Colonic mucosa (tissue), 4 donors: ENCODE measurements around the gene STOML2. TPM values are rescaled to one million over a fixed set of nuclear protein-coding genes. Genes with fewer than 3 reads are reported as not detected.

Experiments used
- DNase-seq: peaks from one replicate; pipeline ENCODE4 v3.0.0-alpha.2; 2020
- H3K27ac ChIP-seq: fragments of 200-600 bp; one replicate; pipeline ENCODE4 v1.8.0; 2021
- H3K27me3 ChIP-seq: fragments of 200-600 bp; one replicate; pipeline ENCODE4 v1.8.0; 2021
- H3K36me3 ChIP-seq: fragments of 200-600 bp; one replicate; pipeline ENCODE4 v1.8.0; 2021
- H3K4me1 ChIP-seq: fragments of 200-600 bp; one replicate; pipeline ENCODE4 v1.8.0; 2021; ENCODE audit warnings: mild to moderate bottlenecking
- H3K4me3 ChIP-seq: fragments of 200-600 bp; one replicate; pipeline ENCODE4 v1.8.0; 2021
- H3K9ac ChIP-seq, 2 donors: one replicate each; pipeline ENCODE4 v1.7.0; 2013; ENCODE audit warnings: control low read depth in 2 of 2, low read depth in 2 of 2, low read length in 2 of 2
- H3K9me3 ChIP-seq: fragments of 200-600 bp; one replicate; pipeline ENCODE4 v1.8.0; 2021
- CTCF ChIP-seq: fragments of 200-600 bp; IDR thresholded peaks from one replicate; pipeline ENCODE4 v1.8.0; 2022; ENCODE audit warnings: antibody characterized with exemption, mild to moderate bottlenecking
- intact Hi-C: fragments of 100-400 bp; cut with DNase I; formaldehyde crosslinking; loops from one replicate; pipeline ENCODE4 v1.14.1; 2022
- total RNA-seq, 2 donors: library from RNA; stranded (reverse); fragmentation: NEBNext Ultra II Directional in 1 of 2; extraction: Animal tissue kit (Norgen Biotek cat#: 25700) in 1 of 2; gene quantifications; one replicate each; pipeline ENCODE4 v1.2.1, GENCODE V29; 2021
- donor health status: healthy.
- donor health status: DM: no; HTN: no; CAD: no.
- donor health status: DM: no; HTN: no; CAD: no.

The STOML2 gene
- total RNA-seq, 2 donors from 2014 or later, result 111 to 233 TPM

- Histone ChIP-seq H3K4me3 (no peak overlapping the region), H3K9ac (no peak overlapping the region), H3K4me1 (no peaks in the 10 kb centered on the region), H3K27ac (no peak overlapping the region), H3K27me3 (no peaks in the 10 kb centered on the region), H3K36me3 (peaks cover 7% of the 10 kb centered on the region), H3K9me3 (no peaks in the 10 kb centered on the region)
- no peak for DNase-seq
- TF ChIP-seq CTCF, result no peak
- intact Hi-C loops, result no loop called here
Observed at GRCh38 chr9:35108461-35108860, 5.5 kb upstream of the STOML2 start.

GRCh38 chr9:35107297-35108290 is 4.7 kb upstream of the STOML2 start:
- H3K27me3 ChIP-seq, result no peaks in the 10 kb centered on the region
- no peak overlapping the region for H3K27ac ChIP-seq
- no peaks in the 10 kb centered on the region for H3K4me1 ChIP-seq
- intact Hi-C loops, result no loop called here
- H3K4me3 ChIP-seq, result no peak overlapping the region
- H3K36me3 ChIP-seq, result peaks cover 7% of the 10 kb centered on the region
- H3K9me3 ChIP-seq, result no peaks in the 10 kb centered on the region
- TF ChIP-seq CTCF, result no peak
- no peak overlapping the region for H3K9ac ChIP-seq
- no peak for DNase-seq

GRCh38 chr9:35106343-35106730 is 3.4 kb upstream of the STOML2 start:
- H3K27me3 ChIP-seq, result no peaks in the 10 kb centered on the region
- H3K9me3 ChIP-seq, result no peaks in the 10 kb centered on the region
- H3K27ac ChIP-seq, result no peak overlapping the region
- no peak overlapping the region for H3K9ac ChIP-seq
- no peak for DNase-seq
- intact Hi-C loops, result no loop called here
- H3K4me1 ChIP-seq, result peaks cover 6% of the 10 kb centered on the region
- H3K4me3 ChIP-seq, result no peak overlapping the region
- TF ChIP-seq CTCF, result no peak
- peaks cover 7% of the 10 kb centered on the region for H3K36me3 ChIP-seq

- H3K9ac ChIP-seq, result no peak overlapping the region
- intact Hi-C loops, result no loop called here
- H3K9me3 ChIP-seq, result no peaks in the 10 kb centered on the region
- H3K36me3 ChIP-seq, result peaks cover 7% of the 10 kb centered on the region
- H3K27me3 ChIP-seq, result no peaks in the 10 kb centered on the region
- H3K4me3 ChIP-seq, result no peak overlapping the region
- TF ChIP-seq CTCF, result no peak
- peaks cover 6% of the 10 kb centered on the region for H3K4me1 ChIP-seq
- H3K27ac ChIP-seq, result no peak overlapping the region
- no peak for DNase-seq
Observed at GRCh38 chr9:35105571-35106342, 2.8 kb upstream of the STOML2 start.

GRCh38 chr9:35105126-35105525 is 2.2 kb upstream of the STOML2 start:
- no peaks in the 10 kb centered on the region for H3K9me3 ChIP-seq
- H3K27me3 ChIP-seq, result no peaks in the 10 kb centered on the region
- H3K9ac ChIP-seq, result no peak overlapping the region
- H3K4me1 ChIP-seq, result peaks cover 6% of the 10 kb centered on the region
- intact Hi-C loops, result no loop called here
- DNase-seq, result no peak
- H3K4me3 ChIP-seq, result no peak overlapping the region
- peaks cover 7% of the 10 kb centered on the region for H3K36me3 ChIP-seq
- TF ChIP-seq CTCF, result no peak
- H3K27ac ChIP-seq, result no peak overlapping the region
